T-helper 2 cell treated with Interferon-gamma antibody and Interleukin-4, amounts not matched to agents 100 ng/mL and 5 ng/mL, for 36 hours (primary cell): ENCODE data around the gene FLOT2. TPM values are rescaled to one million over a fixed set of nuclear protein-coding genes. Genes with fewer than 3 reads are reported as not detected.
"Not testable (repeated sequence)": the region's sequence is repeated elsewhere in the genome, so short reads cannot be mapped to it uniquely, and the experiment has no call there.

Experiments used
- intact Hi-C: fragments of 100-400 bp; cut with micrococcal nuclease; formaldehyde crosslinking; loops from one replicate; pipeline ENCODE4 v1.15.1; 2023
- total RNA-seq: library from RNA; stranded (reverse); gene quantifications from 2 replicates; pipeline ENCODE4 v1.2.3, GENCODE V29; 2022

FLOT2 gene
- total RNA-seq, 1 donor from 2014 or later: 207 TPM

- intact Hi-C loops: no loop called here
Observed at GRCh38 chr17:28897769-28898526, 415 bp upstream of the FLOT2 start.

- intact Hi-C loops: no loop called here
Observed at GRCh38 chr17:28896491-28896883, 1.0 kb downstream of the FLOT2 start.

DNA sequence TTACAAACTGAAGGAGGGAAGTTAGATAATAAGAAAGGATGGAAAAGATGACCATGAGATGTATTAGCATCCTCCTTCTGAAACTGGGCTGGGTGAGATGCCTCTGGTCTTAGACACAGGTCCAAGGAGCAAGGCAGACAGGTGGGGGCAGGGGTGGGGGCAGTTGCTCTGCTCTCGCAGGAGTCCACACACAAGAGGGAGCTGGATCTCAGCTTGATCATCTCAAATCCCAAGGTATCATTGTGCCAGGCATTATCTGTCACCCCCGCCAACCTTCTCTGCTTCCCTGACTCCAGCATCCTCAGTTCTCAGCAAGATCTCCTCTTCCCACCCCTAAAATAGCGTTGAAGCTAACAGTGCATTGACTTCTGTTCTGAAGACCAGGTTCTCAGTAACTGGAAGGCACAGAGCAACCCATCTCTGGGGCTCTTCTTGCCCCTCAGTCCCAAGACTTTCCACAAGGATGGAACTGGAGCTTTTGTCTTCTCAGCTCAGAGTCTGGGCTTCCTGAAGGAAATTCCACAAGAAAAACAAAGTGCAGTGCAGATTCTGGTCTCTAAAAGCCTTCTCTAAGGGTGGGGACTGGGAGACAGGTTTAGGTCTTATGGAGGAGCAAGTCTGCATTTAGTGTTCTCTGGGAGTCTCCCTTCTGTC, 1.6 kb downstream of the FLOT2 start:
- intact Hi-C loops: no loop called here

- intact Hi-C loops: not testable (repeated sequence)
Observed at GRCh38 chr17:28893248-28894183, 4.0 kb downstream of the FLOT2 start.

- intact Hi-C loops: no loop called here
Observed at GRCh38 chr17:28892024-28892423, 5.5 kb downstream of the FLOT2 start.

DNA sequence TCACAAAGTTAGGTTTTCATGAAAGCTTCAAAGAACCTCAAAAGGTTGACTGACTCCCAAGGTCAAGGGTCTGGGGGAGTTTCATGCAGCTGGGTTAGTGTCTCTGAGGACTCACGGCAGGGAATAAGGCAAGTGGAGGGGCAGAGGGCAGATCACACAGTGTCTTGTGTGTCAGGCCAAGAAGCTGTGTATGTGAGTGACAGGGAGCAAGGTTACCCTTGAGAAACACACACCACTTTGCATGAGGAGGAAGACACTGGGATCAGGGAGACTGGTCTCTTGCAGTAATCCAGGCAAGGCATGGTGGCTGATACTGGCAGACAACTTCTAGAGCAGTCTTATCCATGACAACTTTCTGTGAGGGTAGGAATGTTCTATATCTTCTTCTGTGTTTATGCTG, 6.3 kb downstream of the FLOT2 start:
- intact Hi-C loops: no loop called here

GRCh38 chr17:28889996-28890395, 7.5 kb downstream of the FLOT2 start:
- intact Hi-C loops: no loop called here

DNA sequence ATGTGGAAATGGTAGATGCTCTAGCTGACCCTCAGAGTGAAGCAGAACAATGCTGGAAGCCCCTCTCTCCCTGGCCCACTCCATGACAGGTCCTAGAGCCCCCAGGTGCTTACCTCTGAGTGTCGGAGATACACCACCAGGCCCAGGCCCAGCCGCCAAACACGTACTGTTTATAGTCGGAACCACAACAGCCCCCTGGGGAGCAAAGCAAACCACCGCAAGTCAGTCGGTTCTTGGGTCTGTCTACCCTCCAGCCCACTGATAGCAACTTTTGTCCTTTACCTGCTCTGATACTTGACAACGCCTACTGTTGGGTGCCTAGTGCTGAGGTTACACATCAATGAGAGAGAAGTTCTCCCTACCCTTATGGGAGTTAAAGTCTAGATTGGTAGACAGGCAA, 8.7 kb downstream of the FLOT2 start:
- intact Hi-C loops: no loop called here

DNA sequence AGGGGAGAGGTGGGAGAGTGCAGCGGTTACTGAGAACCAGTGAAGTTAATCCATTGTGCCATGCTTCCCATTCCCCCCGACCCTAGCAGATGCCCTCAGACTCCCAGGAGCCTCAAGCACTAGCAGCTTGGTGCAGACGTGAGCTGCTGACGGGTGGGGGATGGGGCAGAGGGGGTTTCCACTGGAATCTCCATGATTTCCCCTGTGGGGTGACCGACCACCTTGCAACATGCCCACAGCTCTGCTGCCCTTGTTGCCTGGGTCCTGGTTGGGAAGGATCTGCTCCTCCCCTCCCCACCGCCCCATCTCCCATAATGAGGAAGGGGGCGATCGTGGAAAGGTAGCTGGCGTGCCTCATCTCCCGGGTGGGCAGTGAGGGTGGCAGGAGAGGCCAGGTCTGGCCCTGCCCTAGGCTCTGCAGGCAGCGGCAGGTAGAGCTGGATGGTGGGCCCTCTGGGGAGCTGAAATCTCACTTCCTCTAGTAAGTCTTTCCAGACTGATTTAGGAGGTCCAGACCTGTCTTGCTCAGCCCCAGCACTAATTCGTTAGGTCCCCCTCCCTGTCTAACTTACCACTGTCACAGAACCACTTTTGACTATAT, 9.6 kb downstream of the FLOT2 start:
- intact Hi-C loops: no loop called here

GRCh38 chr17:28885951-28886350, 11.6 kb downstream of the FLOT2 start:
- intact Hi-C loops: no loop called here

DNA sequence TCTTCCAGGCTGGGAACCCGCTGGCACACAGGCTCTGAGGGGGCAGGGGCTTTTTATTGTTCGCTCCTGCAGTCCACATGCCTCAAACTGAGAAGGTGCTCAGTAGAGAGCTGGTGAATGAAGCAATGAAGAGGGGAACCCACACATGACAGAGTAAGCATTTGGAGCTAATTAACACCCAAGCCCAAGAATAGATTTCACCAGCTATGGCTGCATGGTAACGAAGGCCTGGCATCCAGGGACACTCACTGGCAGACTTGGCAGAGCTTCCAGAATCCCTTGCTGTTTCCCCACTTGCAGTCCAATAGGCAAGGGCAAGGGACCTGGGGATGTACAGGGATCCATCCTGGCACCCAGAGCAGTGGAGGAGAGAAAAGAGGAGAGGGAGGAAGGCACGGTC, 12.2 kb downstream of the FLOT2 start:
- intact Hi-C loops: no loop called here

GRCh38 chr17:28883967-28884702, 13.4 kb downstream of the FLOT2 start:
- intact Hi-C loops: no loop called here

DNA sequence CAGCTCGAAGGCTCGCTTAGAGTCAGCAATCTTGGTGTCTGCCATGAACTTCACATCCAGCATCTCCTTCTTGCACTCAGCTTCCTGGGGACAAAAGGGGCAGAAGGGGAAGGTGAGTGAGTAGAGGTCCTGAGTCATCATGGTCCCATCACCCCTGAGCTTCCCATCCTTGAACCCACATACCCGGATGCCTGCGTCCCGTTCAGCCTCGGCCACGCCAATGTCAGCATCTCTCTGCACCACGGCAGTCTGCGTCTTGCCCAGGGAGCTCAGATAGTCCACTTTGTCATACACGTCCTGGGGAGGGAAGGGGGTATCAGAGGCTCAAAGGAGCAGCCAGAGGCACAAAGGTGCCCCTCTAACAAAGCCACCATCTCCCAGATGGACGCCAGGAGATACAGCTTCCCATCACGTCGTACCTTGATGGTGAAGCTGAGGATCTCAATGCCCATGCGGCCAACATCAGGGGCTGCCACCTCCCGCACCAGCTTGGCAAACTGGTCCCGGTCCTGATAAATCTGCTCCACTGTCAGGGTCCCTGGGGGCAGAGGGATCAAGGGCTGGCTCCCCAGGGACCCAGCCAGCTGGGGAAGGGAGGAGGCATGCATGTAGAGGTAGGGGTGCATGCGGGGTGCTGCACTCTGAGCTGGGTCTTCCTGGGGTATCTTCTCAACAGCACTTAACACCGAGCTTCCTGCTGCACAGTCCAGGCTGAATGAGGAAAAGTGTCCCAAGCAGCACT, 15.2 kb downstream of the FLOT2 start:
- intact Hi-C loops: no loop called here

DNA sequence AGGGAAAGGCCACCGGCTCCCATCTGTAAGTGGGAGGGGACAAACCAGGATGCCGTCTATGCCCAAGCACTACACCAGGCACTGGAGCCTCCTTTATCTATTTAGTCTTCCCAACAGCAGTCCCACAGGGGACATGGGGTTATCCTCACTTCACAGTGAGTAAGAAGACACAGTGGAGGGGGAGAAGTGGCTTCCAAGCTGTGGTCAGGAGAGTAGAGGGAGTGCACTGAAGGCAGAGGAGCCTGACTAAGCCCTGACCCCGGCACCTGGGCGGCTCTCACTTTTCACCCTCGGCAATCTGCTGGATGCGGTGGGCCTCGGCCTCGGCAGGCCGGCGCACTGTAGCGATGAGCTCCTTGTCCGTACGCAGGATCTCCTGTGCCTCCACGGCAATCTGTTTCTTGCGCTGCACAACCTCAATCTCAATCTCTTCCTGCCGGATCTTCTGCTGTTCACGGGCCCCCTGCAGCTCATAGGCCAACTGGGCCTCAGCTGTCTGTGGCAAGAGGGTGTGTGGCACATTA, 15.9 kb downstream of the FLOT2 start:
- intact Hi-C loops: no loop called here

- intact Hi-C loops: no loop called here
Observed at GRCh38 chr17:28880572-28880945, 17.0 kb downstream of the FLOT2 start.

DNA sequence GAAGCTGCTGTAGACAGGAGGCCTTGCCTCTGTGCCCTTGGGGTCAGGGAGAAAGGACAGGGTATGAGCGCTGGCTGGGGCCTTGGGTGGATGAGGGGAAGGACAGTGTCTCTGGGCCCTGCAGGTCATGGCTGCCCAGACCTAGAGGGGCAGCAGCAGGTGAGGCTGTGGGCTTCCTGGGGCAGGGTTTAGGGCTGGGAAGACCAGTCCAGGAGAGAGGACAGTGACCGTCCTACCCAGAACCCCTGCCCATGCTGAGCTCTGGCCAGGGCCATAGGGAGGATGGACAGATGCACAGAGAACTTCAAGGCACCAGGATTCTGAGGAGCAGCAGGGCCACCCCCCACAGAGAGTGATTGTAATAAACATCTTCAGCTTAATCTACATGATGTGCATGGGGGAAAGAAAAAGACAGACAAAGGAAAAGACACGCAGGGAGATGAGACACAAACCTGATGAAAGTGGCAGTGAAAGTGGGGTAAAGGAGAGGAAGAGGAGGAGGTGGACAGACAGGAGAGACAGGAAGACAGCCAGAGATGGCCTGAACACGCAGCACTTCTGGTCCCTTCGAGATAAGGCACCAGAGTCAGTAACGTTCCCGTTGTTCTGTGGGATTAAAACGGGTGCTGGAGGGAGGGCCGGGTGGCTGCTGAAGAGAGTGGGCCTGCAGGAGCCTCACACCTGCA, 17.5 kb downstream of the FLOT2 start:
- intact Hi-C loops: no loop called here

DNA sequence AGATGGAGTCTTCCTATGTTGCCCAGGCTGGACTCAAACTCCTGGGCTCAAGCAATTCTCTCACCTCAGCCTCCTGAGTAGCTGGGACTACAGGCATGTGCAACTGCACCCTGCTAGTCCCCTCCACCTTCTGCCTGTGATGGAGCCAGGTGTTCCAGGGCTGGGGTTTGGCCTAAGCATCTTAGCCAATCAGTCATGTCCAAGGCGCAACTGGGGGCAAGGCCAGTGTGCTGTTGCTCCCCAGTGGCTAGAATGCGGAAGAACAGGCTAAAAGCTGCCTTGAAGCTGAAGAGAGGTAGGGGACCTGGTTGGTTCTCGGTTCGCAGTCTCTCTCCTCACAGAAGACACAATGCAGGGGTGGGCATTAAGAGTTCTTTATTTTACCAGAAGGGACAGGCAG, 18.6 kb downstream of the FLOT2 start:
- intact Hi-C loops: no loop called here

GRCh38 chr17:28878158-28878910, 19.2 kb downstream of the FLOT2 start:
- intact Hi-C loops: no loop called here
